Gastroesophageal sphincter (tissue), 3 donors: ENCODE data around the gene CSF3.

ENCODE experiments used
- CTCF ChIP-seq, 4 experiments: fragments of 200-600 bp in 2 of 4; fragments of 450-650 bp in 2 of 4; sonication (generic) in 1 of 4; IDR thresholded peaks; one replicate each; pipeline ENCODE4 v1.5.1; 2017 to 2019; ENCODE audit warnings: antibody characterized with exemption in 4 of 4, mild to moderate bottlenecking in 2 of 4, moderate library complexity in 2 of 4
- EP300 ChIP-seq: sonication (generic); formaldehyde crosslinking; IDR thresholded peaks from one replicate; pipeline ENCODE4 v1.6.1; 2017; ENCODE audit warnings: antibody characterized with exemption, mild to moderate bottlenecking
- POLR2A ChIP-seq, 2 donors: fragments of 450-650 bp; IDR thresholded peaks; one replicate each; pipeline ENCODE4 v1.6.1; 2017; ENCODE audit warnings: antibody characterized with exemption in 2 of 2, mild to moderate bottlenecking in 2 of 2, moderate library complexity in 1 of 2
- POLR2AphosphoS5 ChIP-seq: sonication (generic); formaldehyde crosslinking; IDR thresholded peaks from one replicate; pipeline ENCODE4 v1.6.1; 2017; ENCODE audit warnings: antibody characterized with exemption

GRCh38 chr17:40023590-40024292 lies 8.5 kb downstream of the CSF3 start:
- no peak for TF ChIP-seq POLR2A (IDR thresholded peaks at IDR 0.05)
- peak; percentile 36 for TF ChIP-seq POLR2AphosphoS5
- no peak for TF ChIP-seq CTCF (IDR thresholded peaks at IDR 0.05)
- TF ChIP-seq EP300: no peak
